ENCODE data around the gene STK32C.

DNA sequence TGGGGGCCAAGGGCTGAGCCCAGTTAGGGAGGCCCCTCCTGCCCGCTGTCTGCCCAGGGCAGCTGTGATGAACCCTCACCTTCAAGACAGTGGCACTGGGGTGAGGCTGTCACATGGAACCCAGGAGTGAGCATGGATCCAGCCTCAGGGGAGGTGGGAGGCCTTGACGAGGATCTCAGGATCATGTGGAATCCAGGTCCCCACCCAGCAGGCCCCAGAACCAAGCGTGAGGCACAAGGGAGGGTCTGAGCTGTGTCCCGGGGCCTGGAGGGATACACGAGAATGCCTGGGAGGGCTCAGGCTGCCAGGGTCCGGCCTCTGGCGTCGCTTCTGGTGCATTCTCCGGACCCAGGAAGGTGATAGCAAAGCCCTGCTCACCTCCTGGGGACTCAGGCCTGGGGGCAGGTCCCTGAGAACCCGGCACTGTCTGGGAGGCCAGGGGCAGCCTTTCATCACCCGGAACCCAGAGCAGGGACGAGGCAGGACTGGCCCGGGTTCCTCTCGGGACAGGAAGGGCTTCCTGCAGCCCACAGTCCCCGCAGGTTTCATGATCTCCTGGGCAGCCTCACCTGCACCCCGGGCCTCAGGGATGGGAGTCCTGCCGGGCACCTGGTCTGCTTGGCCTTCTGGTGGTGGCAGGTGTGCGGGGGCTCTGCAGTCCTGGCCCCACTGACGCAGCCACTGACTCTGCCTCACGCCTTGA is 103.5 kb downstream of the STK32C start:
- TF ChIP-seq, protein P1, sequence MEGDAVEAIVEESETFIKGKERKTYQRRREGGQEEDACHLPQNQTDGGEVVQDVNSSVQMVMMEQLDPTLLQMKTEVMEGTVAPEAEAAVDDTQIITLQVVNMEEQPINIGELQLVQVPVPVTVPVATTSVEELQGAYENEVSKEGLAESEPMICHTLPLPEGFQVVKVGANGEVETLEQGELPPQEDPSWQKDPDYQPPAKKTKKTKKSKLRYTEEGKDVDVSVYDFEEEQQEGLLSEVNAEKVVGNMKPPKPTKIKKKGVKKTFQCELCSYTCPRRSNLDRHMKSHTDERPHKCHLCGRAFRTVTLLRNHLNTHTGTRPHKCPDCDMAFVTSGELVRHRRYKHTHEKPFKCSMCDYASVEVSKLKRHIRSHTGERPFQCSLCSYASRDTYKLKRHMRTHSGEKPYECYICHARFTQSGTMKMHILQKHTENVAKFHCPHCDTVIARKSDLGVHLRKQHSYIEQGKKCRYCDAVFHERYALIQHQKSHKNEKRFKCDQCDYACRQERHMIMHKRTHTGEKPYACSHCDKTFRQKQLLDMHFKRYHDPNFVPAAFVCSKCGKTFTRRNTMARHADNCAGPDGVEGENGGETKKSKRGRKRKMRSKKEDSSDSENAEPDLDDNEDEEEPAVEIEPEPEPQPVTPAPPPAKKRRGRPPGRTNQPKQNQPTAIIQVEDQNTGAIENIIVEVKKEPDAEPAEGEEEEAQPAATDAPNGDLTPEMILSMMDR (IDR thresholded peaks at IDR 0.05): no peak
- no peak for TF ChIP-seq EZH2 (IDR thresholded peaks at IDR 0.05; ENCODE audit: borderline replicate concordance, insufficient read depth, low read depth, low read length, poor library complexity, severe bottlenecking)

All from B cell (primary cell).